ENCODE measurements around the gene LCE2B. TPM values are rescaled to one million over a fixed set of nuclear protein-coding genes. Genes with fewer than 3 reads are reported as not detected.
"Not testable (repeated sequence)": the region's sequence is repeated elsewhere in the genome, so short reads cannot be mapped to it uniquely, and the experiment has no call there.

The LCE2B gene, protein sequence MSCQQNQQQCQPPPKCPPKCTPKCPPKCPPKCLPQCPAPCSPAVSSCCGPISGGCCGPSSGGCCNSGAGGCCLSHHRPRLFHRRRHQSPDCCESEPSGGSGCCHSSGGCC
- total RNA-seq (2021) = not detected in 2 replicates
- long read RNA-seq = 0 reads

DNA sequence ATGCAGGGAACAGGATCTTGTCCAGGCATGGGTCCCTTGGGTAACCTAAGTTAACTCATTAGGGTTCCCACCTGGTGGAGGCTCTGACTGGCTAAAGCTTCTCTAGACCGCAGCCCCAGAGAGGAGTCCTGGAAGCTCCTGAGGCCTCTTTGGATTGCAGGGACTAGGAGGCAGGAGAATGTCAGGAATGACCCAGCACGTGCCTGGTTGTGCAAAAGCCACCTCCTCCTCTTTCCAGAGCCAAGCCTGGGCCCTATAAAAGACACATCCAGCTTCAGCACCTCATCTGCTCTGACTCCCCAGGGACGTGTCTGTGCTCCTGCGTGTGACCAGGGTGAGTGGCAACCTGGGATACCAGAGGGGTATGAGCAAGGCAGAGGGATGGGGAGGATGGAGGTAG, at the start of gene LCE2B:
Gene LCE2B (plus strand): TSS at position 301 of the 400 bp plus-strand sequence. CDS start 721 bp downstream, outside the sequence.
- peaks cover 77% of the 10 kb centered on the region for H3K9me3 ChIP-seq (ENCODE audit: control insufficient read depth, low read depth, low read length)
- not testable (repeated sequence) for H3K4me1 Mint-ChIP-seq; H3K27me3 Mint-ChIP-seq (ENCODE audit: low read depth); H3K79me1 ChIP-seq (ENCODE audit: insufficient read depth, low read depth, low read length, poor library complexity, severe bottlenecking); H3K4me1 ChIP-seq (ENCODE audit: insufficient read depth, low read length); H2AFZ ChIP-seq (ENCODE audit: low read length); H3K23me2 ChIP-seq (ENCODE audit: insufficient read length, low read depth, low read length, poor library complexity, severe bottlenecking); H3K56ac ChIP-seq (ENCODE audit: insufficient read length, low read depth, low read length); H4K5ac ChIP-seq (ENCODE audit: insufficient read length, low read depth, low read length); H4K8ac ChIP-seq (replicated peaks; ENCODE audit: insufficient read length, low read depth, low read length); H3K27ac ChIP-seq (ENCODE audit: insufficient read length, low read depth, low read length); H4K20me1 ChIP-seq (ENCODE audit: control insufficient read depth, insufficient read depth, insufficient read length); H4K91ac ChIP-seq (ENCODE audit: insufficient read length, low read depth, low read length); H2BK15ac ChIP-seq (ENCODE audit: low read depth, low read length); H2BK120ac ChIP-seq (ENCODE audit: low read depth, low read length, poor library complexity, severe bottlenecking); H3K23ac ChIP-seq (ENCODE audit: insufficient read length, low read depth, low read length); H3K4me2 ChIP-seq (ENCODE audit: insufficient read depth, insufficient read length, low read length); H3K18ac ChIP-seq (ENCODE audit: insufficient read length, low read depth, low read length); H3K4me3 Mint-ChIP-seq; H2AK5ac ChIP-seq (ENCODE audit: insufficient read length, low read length); H2BK20ac ChIP-seq (ENCODE audit: low read depth, low read length, poor library complexity, severe bottlenecking); H2BK5ac ChIP-seq (ENCODE audit: insufficient read length, low read length); H3K4ac ChIP-seq (ENCODE audit: low read depth, low read length); H3K79me2 ChIP-seq (ENCODE audit: insufficient read depth, low read length); H3K27me3 ChIP-seq (ENCODE audit: insufficient read depth, low read length); H3K9ac ChIP-seq (ENCODE audit: extremely low read depth, insufficient read length, low read length); H3K14ac ChIP-seq (ENCODE audit: insufficient read depth, low read length); H3K27ac Mint-ChIP-seq; H3T11ph ChIP-seq (ENCODE audit: low read length); DNase-seq; H2BK12ac ChIP-seq (ENCODE audit: insufficient read length, low read depth, low read length)
- Mint-ChIP-seq H3K9me3 (peaks cover 94 to 97% of the 10 kb centered on the region in 2 experiments), H3K36me3 (ENCODE audit: insufficient read depth in 1 of 3, low read depth in 3 of 3) (peaks cover 0 to 37% (median 19%) of the 10 kb centered on the region in 3 experiments; a peak in 5 of 7 replicates)
- no CpG with 5 or more reads among the region's 4 CpGs for WGBS (ENCODE audit: extremely low coverage, insufficient read length, low lambda C conversion rate)

All from H9 (cell line).